NB4 (cell line): Measurements from ENCODE around the gene PPP1R1C.

Source experiments
- MYC ChIP-seq: IDR thresholded peaks from 2 replicates; pipeline ENCODE4 v1.6.1; 2011; ENCODE audit warnings: low read depth, low read length
- POLR2A ChIP-seq: IDR thresholded peaks from 2 replicates; pipeline ENCODE4 v1.6.1; 2011; ENCODE audit warnings: mild to moderate bottlenecking; ENCODE audit not compliant: insufficient read length; ENCODE audit errors: extremely low read depth
- TF ChIP-seq, protein P1 (sequence below): IDR thresholded peaks from one replicate; pipeline ENCODE4 v1.5.1; 2012; ENCODE audit warnings: low read depth, low read length
- TF ChIP-seq, protein P2 (sequence below): IDR thresholded peaks from 2 replicates; pipeline ENCODE4 v1.6.1; 2011; ENCODE audit warnings: low read depth, low read length

DNA sequence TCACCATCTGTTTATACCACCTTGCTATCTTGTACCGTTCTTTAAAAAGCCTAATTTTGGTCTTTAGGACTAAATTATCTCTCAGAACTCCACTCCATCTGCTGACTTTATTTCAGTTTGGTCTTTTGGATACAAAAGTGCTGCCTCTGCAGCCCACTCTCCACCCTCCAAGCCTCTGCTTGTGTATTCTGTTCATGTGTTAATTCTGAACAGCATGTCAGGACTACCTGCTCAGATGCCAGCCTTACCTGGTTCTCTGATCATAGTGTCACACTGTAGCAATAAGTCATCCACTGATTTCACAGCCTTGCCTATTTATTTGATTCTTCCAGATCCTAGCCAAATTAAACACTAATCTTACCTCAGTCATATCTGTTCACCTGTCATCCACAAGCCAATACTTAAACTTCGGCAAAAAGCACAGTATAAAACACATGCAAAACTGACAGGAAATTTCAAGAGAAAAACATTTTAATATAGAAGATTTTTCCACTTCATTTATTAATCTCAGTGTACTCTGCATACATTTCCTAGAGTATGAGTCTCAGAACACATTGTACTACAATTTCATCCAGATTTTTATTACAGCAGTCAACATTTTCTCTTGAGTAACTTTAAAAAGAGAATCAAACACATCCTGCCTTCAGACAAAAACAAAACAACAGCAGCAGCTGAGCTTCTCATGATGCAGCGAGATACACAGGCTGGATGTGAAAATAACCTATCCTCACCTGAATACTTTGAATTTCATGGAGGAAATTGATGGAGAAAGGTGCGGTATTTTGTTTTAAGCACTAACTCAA, 64.9 kb downstream of the PPP1R1C start:
- TF ChIP-seq, protein P1, sequence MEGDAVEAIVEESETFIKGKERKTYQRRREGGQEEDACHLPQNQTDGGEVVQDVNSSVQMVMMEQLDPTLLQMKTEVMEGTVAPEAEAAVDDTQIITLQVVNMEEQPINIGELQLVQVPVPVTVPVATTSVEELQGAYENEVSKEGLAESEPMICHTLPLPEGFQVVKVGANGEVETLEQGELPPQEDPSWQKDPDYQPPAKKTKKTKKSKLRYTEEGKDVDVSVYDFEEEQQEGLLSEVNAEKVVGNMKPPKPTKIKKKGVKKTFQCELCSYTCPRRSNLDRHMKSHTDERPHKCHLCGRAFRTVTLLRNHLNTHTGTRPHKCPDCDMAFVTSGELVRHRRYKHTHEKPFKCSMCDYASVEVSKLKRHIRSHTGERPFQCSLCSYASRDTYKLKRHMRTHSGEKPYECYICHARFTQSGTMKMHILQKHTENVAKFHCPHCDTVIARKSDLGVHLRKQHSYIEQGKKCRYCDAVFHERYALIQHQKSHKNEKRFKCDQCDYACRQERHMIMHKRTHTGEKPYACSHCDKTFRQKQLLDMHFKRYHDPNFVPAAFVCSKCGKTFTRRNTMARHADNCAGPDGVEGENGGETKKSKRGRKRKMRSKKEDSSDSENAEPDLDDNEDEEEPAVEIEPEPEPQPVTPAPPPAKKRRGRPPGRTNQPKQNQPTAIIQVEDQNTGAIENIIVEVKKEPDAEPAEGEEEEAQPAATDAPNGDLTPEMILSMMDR: no peak
- TF ChIP-seq POLR2A: no peak
- TF ChIP-seq, protein P2, sequence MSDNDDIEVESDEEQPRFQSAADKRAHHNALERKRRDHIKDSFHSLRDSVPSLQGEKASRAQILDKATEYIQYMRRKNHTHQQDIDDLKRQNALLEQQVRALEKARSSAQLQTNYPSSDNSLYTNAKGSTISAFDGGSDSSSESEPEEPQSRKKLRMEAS: no peak
- TF ChIP-seq MYC: no peak
